Vagina (tissue), 2 donors: ENCODE data around the gene GZF1. TPM values are rescaled to one million over a fixed set of nuclear protein-coding genes. Genes with fewer than 3 reads are reported as not detected.
A peak's percentile ranks its signal among the peaks of the same experiment; 100 is the strongest.

Source experiments
- DNase-seq, 2 donors: peaks; one replicate each; pipeline ENCODE4 v3.0.0-alpha.2; 2017; ENCODE audit errors: extremely low spot score in 2 of 2
- H3K27ac ChIP-seq: fragments of 200-600 bp; sonication (generic); one replicate; pipeline ENCODE4 v1.5.1; 2019
- H3K27me3 ChIP-seq: fragments of 200-600 bp; sonication (generic); one replicate; pipeline ENCODE4 v1.5.1; 2019
- H3K36me3 ChIP-seq, 2 donors: fragments of 200-600 bp; sonication (generic); one replicate each; pipeline ENCODE4 v1.5.1; 2017 to 2019
- H3K4me1 ChIP-seq: fragments of 200-600 bp; sonication (generic); one replicate; pipeline ENCODE4 v1.5.1; 2019
- H3K4me3 ChIP-seq, 2 donors: fragments of 200-600 bp; sonication (generic); 1 replicate in 1 of 2; 2 replicates in 1 of 2; pipeline ENCODE4 v1.5.1; 2016 to 2019
- H3K9me3 ChIP-seq: fragments of 200-600 bp; sonication (generic); one replicate; pipeline ENCODE4 v1.5.1; 2019
- CTCF ChIP-seq, 3 experiments: fragments of 450-650 bp in 2 of 3; fragments of 200-600 bp in 1 of 3; sonication (generic) in 1 of 3; IDR thresholded peaks; one replicate each; pipeline ENCODE4 v1.5.1; 2017 to 2019; ENCODE audit warnings: antibody characterized with exemption in 3 of 3, mild to moderate bottlenecking in 2 of 3, moderate library complexity in 2 of 3
- POLR2A ChIP-seq, 2 donors: fragments of 450-650 bp; IDR thresholded peaks; one replicate each; pipeline ENCODE4 v1.6.1; 2017; ENCODE audit warnings: antibody characterized with exemption in 2 of 2, mild to moderate bottlenecking in 2 of 2, moderate library complexity in 2 of 2
- POLR2AphosphoS5 ChIP-seq, 2 donors: sonication (generic); formaldehyde crosslinking; IDR thresholded peaks; one replicate each; pipeline ENCODE4 v1.9.0; 2017; ENCODE audit warnings: antibody characterized with exemption in 2 of 2, mild to moderate bottlenecking in 2 of 2, low read depth in 1 of 2; ENCODE audit not compliant: insufficient read depth in 1 of 2
- intact Hi-C: fragments of 100-400 bp; cut with DNase I; formaldehyde crosslinking; loops from one replicate; pipeline ENCODE4 v1.15.1; 2023
- total RNA-seq: library from RNA; depleted of rRNA; stranded (reverse); fragments of >200 nt; gene quantifications from one replicate; pipeline ENCODE4 v1.2.3, GENCODE V29; 2016

The GZF1 gene
- total RNA-seq, 1 donor from 2014 or later, result 20.9 TPM

- no peaks in the 10 kb centered on the region for H3K27me3 ChIP-seq
- no peaks in the 10 kb centered on the region for H3K9me3 ChIP-seq
- TF ChIP-seq POLR2A (IDR thresholded peaks at IDR 0.05), result no peak
- TF ChIP-seq CTCF (IDR thresholded peaks at IDR 0.05), result peak in 2 of 3 experiments; percentile 33 to 42
- no peak for TF ChIP-seq POLR2AphosphoS5 (IDR thresholded peaks at IDR 0.05; ENCODE audit: insufficient read depth in 1 of 2, low read depth in 1 of 2)
- H3K27ac ChIP-seq, result peak overlapping the region; percentile 98
- intact Hi-C loops, result loop anchor here (10.0 kb wide), 1 partner anchor 295 kb away; no protein-coding TSS in a partner anchor
- H3K4me1 ChIP-seq, result peaks cover 26% of the 10 kb centered on the region
- H3K4me3 ChIP-seq, result peak overlapping the region; percentile 93 to 99
- peaks cover 0 to 10% of the 10 kb centered on the region in 2 donors for H3K36me3 ChIP-seq
- peak in 1 of 2 donors; percentile 93 for DNase-seq
Measured at GRCh38 chr20:23349338-23350195, 12.4 kb upstream of the GZF1 start.

DNA sequence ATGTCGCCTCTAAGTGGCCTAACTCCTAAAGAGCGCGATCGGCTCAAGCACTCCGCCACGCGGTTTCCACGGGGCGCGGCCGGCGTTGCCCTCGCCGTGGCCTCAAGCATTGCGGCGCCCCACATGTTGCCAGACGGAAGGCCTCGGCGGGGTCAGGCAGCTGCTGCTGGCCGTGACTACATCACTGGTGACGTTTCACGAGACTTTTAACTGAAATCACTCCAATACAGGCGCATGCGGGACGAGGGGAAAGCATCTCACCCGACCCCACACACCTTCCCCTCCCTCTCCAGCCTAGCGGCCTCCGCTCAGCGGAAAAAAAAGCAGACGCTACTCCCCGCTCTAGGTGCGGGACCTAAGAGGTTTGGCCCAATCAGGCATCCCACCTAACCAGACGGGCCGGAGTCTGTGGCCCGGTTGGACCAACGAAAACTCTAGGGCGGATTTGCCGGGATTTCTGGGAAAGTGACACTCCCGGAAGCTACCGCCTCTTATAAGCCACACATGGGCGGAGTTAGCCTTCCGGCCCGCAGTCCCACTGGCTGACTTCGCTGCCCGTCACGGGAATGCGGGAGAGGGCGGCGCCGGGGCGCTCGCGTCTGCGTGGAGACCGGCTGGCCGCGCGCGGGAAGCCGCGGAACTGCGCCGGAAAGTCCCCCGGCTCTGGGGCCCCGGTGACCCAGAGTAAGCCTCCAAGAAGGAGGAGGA, 11.6 kb upstream of the GZF1 start, which contains the start of gene NXT1:
Gene NXT1, plus strand, starts transcription at position 596 of the 708 bp plus-strand sequence. CDS start 3,251 bp downstream, outside the sequence.
- intact Hi-C loops, result no loop called here
- Histone ChIP-seq H3K27me3 (no peaks in the 10 kb centered on the region), H3K4me1 (peaks cover 26% of the 10 kb centered on the region), H3K9me3 (no peaks in the 10 kb centered on the region), H3K4me3 (peak within 1 kb of the TSS; percentile 93 to 99), H3K36me3 (peaks cover 0 to 16% of the 10 kb centered on the region in 2 donors), H3K27ac (peak within 1 kb of the TSS; percentile 98)
- peak; percentile 99 to 100 for DNase-seq
- TF ChIP-seq POLR2AphosphoS5 (IDR thresholded peaks at IDR 0.05; ENCODE audit: insufficient read depth in 1 of 2, low read depth in 1 of 2) (peak; percentile 95 to 99), POLR2A (IDR thresholded peaks at IDR 0.05) (peak in 1 of 2 donors; percentile 71), CTCF (IDR thresholded peaks at IDR 0.05) (no peak)

- intact Hi-C loops, result no loop called here
- Histone ChIP-seq H3K27ac (peak overlapping the region; percentile 98), H3K4me3 (peak overlapping the region; percentile 93 to 99), H3K9me3 (no peaks in the 10 kb centered on the region), H3K27me3 (no peaks in the 10 kb centered on the region), H3K4me1 (peaks cover 26% of the 10 kb centered on the region), H3K36me3 (peaks cover 0 to 17% of the 10 kb centered on the region in 2 donors)
- peak in 1 of 3 experiments; percentile 4 for TF ChIP-seq CTCF (IDR thresholded peaks at IDR 0.05)
- TF ChIP-seq POLR2A (IDR thresholded peaks at IDR 0.05), result no peak
- TF ChIP-seq POLR2AphosphoS5 (IDR thresholded peaks at IDR 0.05; ENCODE audit: insufficient read depth in 1 of 2, low read depth in 1 of 2), result no peak
- DNase-seq, result peak in 1 of 2 donors; percentile 91
Measured at GRCh38 chr20:23350904-23351838, 10.8 kb upstream of the GZF1 start.

GRCh38 chr20:23356203-23356602, 5.8 kb upstream of the GZF1 start:
- Histone ChIP-seq H3K9me3 (no peaks in the 10 kb centered on the region), H3K4me3 (no peak overlapping the region), H3K27me3 (no peaks in the 10 kb centered on the region), H3K27ac (no peak overlapping the region), H3K36me3 (peaks cover 0 to 17% of the 10 kb centered on the region in 2 donors), H3K4me1 (peaks cover 41% of the 10 kb centered on the region)
- DNase-seq, result no peak
- no peak for TF ChIP-seq CTCF (IDR thresholded peaks at IDR 0.05)
- TF ChIP-seq POLR2AphosphoS5 (IDR thresholded peaks at IDR 0.05; ENCODE audit: insufficient read depth in 1 of 2, low read depth in 1 of 2), result no peak
- TF ChIP-seq POLR2A (IDR thresholded peaks at IDR 0.05), result no peak
- intact Hi-C loops, result loop anchor here (5.0 kb wide), 1 partner anchor 281 kb away; the partner anchor contains the start of gene CST3
